Measurements from ENCODE around the gene MYRF.

Gene MYRF

DNA sequence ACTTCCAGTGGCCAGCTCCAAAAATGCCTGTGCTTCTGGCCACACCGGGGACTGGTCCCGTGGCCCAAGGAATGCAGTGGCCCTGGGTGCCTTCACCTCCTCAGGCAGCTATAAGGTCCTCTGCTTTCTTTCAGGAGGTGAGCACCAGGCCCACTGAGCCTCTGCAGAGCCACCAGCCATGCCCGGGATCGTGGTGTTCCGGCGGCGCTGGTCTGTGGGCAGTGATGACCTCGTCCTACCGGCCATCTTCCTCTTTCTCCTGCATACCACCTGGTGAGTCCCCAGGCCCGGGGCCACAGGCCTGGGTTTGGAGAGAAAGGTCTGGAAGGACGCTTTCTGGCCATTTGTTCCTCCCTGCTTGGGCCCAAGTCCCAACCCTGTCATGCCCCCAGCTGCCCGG, 32.5 kb upstream of the MYRF start:
- DNase-seq = no peak

DNA sequence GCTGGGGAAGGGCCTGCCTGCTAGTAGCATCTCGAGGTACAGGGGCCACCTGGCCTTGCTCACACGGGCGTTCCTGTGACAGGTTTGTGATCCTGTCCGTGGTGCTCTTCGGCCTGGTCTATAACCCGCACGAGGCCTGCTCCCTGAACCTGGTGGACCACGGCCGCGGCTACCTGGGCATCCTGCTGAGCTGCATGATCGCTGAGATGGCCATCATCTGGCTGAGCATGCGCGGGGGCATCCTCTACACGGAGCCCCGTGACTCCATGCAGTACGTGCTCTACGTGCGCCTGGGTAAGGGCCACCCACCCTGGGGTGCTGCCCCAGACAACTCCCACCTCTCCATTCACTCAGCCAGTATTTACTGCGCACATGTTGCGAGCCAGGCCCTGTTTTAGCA, 31.8 kb upstream of the MYRF start:
- DNase-seq = no peak

DNA sequence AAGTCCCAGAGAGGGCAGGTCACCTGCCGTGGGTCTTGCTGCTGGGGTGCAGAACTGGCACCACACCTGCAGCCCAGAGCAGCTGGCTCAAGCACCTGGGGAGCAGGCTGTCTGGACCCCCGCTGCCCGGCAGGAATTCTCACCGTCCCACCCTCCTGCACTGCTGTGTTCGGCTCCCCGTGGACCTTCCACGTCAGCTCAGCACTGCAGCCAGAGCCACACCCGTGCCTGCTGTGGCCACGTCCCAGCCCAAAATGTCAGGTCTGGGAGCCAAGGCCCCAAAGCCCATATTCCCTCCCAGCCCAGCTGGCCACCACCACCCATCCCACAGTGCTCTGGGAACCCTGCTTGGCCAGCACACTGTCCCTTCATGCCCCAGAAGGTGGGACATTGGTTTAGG, 28.0 kb upstream of the MYRF start:
- DNase-seq = no peak

DNA sequence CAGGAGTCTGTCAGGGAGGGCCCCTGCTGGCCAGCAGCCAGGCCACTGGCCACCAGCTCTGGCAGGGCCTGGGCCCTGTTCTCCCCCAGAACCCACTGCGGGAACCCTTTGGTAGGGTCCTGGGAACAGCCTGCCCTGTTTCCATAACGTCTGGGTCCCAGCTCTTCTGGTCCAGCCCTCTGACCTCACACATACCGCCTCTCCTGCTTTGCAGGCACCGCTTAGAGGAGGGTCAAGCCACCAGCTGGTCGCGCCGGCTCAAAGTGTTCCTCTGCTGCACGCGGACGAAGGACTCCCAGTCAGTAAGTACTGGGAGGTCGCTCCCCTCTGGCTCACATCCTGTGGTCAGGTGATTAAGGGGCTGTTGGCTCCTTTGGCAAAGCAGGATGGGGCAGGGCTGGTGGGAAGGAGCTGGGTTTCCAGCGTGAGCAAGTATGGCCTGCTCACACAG, 26.6 kb upstream of the MYRF start:
- DNase-seq = no peak

DNA sequence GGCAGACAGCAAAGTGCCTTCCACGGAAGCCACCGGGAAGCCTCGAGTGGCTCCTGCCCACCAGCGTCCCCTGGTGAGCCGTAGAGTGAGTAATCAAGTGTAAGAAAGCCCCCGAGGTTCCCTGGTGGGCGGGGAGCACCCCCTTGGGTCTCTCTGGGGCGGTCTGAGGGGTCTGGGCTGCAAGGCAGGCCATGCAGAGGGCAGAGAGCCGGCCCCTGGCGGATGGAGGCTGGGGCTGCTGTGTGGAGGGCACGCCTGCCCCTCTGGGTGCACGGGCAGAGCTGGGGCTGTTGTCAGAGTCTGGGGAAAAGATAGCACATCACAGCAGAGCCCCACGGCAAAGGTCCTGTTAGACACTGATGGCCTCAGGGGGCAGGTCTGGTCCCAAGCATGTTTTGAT, 25.7 kb upstream of the MYRF start:
- no peak for DNase-seq

DNA sequence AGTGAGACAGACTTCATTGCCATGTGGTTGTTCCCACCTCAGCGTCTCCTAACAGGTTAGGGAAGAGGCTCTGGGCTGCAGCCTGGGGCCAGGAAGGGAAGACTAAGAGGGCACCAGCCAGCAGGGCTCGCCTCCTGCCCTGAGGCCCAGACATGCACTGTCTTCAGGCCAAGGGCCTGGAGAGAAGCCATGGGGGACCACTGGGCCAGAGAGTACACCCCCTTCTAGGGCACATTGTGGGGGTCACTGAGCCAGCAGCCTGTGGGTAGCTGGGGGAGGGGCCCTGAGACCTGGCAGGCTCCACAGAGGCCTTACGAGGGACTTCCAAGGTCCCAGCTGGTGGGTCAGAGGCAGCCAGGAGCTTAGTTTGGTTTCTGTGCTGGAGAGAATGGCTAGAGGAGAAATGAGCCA, 25.0 kb upstream of the MYRF start:
- no peak for DNase-seq

DNA sequence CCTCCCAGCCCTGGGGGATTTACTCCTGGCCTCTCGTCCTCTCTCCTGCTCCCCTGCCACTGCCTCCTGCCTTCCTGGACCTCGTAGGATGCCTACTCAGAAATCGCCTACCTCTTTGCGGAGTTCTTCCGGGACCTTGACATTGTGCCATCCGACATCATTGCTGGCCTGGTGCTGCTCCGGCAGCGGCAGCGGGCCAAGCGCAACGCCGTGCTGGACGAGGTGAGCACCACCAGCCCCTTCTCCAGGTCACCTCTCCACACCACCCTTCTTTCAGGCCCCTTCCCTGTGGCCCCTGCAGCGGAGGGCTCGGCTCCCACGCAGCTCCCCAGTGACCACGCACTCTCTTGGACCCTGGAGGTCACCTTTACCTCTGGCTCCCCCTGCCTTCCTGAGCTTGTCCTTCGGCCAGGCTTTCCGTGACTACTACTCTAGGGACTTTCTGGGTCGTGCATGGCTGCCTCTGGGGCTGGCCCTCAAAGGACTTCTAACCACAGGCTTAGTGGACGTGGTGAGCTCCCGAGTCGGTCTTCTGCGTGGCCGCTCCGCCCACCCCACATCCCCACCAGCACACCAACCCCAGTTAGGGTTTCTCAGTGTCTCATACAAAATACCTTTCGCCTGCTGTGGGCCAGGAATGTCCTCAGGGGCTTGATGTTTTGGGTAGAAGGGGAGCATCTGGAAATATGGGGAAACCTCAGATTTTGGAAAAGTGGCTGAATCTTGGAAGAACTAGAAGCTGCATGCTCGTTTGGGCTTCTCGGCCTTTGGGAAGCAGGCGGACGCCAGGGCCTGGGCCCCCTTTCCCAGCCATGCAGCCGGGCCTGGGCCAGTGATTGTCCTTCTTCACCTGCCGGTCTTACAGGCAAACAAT, 24.1 kb upstream of the MYRF start:
- DNase-seq = no peak

DNA sequence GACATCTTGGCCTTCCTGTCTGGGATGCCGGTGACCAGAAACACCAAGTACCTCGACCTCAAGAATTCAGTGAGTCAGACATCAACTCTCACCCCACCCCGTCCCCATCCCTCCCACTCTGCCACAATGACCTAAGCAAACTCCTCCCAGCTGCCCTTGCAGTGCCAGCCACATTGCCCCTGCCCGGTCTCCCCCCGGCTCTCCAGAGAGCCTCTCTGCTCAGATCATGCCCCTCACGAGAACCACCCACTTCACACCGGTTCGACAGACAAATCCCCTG, 23.6 kb upstream of the MYRF start:
- DNase-seq = no peak

DNA sequence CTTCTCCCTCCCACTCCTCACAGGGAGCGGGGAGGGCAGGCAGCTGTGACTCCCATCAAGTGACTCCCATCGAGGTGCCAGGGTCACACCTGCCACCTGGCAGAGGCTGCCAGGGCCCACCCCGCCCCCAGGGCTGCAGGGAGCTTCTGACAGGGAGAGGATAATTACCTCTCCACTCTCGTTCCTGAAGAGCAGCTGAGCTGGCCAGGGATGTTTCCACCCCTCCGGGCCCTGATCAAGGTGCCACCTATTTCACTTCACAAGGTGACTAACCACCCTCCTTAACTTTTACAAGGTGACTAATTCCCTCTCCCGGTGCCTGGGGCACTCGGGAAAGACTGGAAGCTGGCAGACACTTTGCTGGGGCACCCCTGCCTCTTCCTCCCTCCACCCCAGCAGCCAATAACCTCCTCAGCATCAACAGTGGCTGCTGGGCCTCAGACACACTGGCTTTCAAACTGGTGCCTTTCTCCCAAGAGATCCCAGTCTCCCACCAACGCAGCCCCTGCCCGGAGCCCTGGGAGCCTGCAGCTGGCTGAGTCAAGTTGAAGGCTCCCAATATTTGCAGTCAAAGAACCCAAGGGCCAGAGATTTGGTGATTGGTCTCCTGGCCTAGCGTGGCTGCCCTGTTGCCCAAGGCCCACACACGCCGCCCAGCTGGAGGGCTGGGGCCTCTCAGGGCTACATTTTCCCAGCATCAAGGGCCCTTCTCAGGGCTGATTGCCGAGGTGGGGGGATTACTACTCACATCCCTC, 22.0 kb upstream of the MYRF start:
- peak; percentile 89 for DNase-seq

DNA sequence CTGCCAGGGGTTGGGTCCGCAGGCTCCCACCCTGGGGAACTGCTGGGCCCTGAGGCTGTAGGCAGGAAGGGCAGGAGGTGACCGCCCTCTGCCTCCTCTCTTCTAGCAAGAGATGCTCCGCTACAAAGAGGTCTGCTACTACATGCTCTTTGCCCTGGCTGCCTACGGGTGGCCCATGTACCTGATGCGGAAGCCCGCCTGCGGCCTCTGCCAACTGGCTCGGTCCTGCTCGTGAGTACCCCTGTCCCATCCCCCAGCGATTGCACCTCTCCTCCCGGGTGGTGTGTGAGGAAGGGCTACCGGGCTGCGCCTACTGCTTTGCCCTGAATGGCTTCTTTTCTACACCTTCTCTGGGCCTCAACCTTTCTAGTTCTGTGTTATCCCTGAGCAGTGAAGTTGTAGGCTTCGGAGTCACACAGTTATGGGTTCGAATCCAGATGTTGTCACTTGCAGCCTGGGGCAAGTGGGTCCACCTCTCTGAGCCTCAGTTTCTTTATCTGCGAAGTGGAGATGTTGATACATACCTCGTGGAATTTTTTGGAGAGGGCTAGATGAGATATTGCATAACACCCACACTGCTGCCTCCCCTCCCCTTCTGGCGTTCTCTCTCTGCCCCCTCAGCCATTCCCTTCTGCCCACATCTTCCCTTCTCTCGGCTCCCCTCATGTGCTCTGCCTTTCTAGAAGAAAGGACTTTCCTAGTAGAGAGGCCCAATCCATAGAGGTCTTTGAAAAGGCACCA, 21.1 kb upstream of the MYRF start:
- DNase-seq = no peak

DNA sequence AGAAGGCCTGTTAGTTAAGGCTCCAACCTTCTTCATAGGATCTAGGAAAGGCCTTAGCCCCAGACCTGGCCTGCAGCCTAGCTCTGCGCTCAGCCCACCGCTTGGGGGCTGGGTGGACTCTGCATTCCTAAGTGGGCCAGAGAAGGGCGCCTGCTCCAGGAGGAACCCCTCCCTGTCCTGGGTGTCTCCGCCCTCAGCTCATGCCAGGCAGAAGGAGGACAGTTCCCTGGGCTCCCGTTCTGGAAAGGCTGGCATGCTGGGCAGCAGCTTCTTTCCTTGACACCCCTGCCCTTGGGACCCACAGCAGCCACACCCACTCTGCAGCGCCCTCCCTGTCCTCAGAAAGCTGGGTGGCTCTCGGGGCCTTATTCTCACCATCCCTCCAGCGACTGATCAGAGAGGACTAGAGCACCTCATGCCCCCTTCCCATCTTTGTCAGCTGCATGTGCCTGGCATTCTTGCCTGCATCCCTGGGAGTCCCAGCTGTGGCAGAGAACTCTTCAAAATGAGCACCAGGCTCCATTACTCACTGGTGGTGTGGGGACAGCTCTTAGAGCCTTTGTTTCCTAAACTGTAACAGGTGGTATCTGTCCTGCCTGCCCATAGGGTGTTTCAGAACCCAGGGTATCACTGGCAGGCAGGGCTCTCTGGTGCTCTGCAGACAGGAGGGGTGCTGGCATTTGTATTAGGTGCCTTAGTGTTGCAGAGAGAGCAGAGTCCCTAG, 20.3 kb upstream of the MYRF start:
- DNase-seq = no peak

DNA sequence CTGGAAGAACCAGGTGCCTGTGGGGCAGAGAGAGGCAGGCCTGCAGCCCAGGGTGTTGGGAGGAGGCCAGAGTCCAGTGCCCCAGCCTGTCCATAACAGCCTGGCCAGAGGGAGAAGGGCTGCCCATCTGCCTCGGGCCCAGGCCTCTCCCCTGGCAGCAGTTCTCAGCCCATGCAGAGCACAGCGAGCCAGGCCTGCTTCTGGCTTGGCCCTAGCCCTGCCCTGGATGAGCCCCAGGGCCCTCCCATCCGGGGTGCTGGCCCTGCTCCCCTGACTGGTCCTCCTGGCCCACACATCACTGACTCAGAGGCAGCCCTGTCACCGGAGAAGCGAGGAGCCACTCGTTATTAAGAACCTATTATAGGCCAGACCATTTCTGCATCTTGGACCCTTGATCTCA, 19.7 kb upstream of the MYRF start:
- no peak for DNase-seq

DNA sequence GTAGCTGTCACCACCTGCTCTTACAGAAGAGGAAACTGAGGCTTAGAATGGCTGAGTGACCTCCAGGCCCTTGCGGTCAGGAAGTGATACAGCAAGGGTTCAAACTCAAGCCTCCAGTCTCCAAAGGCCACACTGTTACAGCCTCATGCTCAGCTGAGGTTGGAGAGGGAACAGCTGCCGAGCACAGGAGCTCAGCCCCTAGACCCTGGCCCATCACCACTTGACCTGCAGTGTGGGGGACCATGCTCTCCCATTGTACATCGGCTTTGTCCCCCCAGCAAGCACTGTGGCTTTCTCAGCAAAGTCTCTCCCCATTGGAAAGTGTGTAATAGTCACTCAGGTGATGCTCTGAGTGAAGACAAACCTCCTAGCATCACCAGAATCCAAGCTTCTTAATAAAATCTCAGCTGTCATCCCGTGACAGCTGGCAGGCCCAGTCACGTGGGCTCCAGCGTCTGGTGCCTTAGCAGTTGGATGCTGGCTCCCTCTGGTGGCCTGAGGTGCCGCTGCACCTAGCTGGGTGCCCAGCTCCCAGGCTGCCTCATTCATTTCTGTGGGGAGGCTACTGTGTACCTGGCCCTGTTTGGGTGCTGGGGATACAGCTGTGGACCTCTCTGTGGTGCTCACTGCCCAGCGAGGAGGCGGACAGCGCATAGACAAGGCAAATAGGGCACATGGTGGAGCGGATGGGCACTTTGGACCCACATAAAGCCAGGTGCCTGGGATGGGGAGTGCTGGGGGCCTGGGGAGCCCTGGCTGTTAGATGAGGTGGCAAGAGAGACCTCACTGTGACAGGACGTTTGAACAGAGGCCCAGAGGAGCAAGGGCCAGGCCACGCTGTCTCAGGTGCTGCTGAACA, 19.1 kb upstream of the MYRF start:
- peak; percentile 89 for DNase-seq

DNA sequence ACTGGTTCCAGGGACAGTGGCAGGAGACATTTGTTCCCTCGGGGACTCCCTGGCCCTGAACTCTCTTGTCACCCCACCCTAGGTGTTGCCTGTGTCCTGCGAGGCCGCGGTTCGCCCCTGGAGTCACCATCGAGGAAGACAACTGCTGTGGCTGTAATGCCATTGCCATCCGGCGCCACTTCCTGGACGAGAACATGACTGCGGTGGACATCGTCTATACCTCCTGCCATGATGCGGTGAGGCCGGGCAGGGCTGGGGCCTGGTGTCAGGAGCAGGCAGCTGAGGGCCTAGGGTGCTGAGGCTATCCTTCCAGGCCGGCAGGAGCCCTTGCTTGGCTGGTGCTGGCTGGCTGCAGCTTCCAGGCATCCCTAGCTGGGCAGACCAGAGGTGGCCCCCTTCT, 17.7 kb upstream of the MYRF start:
- DNase-seq = no peak

DNA sequence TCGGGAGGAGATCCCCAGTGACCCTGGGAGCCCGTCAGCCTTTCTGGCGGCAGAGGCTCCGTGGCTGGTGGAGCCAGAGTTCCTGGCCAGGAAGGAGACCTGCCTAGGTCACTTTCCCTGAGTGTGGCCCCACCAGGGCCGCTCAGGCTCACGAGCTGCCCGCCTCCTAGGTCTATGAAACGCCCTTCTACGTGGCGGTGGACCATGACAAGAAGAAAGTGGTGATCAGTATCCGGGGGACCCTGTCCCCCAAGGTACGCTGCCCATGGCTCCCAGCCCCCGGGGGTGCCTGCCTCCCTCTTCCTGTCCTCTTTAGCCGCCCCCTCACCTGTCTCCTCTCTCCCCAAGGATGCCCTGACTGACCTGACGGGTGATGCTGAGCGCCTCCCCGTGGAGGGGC, 17.0 kb upstream of the MYRF start:
- DNase-seq = no peak

DNA sequence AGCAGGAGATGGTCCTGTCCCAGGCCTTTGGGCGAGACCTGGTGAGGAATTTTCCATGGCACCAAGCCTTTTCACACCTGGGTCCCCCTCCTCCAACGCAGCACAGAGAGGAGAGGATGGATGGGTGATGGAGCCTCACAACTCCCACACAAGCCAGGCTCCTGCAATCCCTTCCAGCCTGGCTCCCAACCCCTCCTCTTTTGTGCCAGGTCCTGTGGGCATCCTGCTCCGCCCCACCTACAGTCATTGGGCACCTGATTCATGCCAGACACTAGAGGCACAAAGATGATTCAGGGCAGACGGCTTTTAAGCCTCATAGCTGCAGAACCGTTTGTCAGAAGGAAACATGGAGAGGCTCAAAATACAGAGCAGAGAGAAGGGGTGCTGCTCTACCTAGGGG, 16.1 kb upstream of the MYRF start:
- DNase-seq = no peak

DNA sequence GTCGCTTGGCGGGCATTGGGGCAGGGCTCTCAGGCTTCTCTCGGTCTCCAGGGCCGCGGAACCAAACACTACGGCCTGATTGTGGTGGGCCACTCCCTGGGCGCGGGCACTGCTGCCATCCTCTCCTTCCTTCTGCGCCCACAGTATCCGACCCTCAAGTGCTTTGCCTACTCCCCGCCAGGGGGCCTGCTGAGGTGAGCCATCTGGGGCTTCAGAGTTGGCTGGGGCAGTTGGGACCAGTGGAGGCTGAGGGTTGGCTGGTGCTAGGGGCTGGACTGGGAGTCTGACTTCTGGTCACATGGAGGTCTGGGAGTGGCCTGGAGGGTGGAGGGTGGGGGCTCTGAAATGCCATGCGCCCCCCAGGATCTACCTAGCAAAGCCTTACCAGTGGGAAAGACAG, 15.3 kb upstream of the MYRF start:
- DNase-seq = no peak

DNA sequence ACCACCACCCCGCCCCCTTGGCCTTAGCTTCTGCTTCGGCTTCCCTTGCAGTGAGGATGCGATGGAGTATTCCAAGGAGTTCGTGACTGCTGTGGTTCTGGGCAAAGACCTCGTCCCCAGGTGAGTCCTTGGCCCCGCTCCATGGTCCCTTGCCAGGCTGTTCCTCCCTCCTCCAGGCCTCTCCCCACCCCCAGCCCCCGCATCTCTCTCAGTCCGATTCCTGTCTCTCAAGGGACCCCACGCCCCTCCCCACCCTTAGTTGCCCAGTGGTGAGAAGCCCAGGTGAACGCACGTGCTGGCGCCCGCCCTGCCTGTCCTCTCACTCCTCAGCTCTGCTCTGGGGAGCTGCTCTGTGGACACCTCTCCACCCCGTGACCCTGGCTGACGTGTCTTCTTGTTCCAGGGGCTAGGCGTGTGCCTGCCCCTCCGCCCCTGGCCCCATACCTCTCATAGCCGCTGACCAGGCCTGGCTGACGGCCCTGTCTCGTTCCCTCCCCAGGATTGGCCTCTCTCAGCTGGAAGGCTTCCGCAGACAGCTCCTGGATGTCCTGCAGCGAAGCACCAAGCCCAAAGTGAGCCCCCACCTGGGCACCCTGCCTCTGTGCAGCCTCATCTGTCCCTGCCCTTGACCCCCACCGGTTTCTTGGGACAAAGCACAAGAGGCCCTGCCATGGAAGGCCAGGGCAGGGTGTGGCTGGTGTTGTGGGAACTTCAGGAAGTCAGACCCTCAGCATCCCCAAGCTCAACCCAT, 14.6 kb upstream of the MYRF start:
- DNase-seq = no peak

DNA sequence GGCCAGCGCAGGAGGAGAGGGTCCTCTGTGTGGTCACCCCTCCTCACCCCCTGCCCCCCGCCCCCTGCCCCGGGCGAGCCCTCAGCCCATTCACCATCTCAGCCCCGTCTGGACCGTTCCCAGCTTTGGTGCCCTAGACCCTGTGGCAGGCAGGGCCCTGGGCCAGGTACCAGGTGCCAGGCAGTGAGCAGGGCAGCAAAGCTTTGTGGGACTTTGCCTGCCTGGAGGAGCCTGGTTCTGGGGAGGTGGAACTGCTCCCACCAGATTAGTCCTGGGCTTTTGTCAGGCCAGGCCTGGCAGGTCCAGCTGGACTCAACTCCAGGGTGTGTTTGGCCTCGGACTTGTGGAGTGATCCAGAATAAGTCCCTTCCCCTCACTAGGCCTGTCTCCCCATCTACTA, 13.7 kb upstream of the MYRF start:
- no peak for DNase-seq

DNA sequence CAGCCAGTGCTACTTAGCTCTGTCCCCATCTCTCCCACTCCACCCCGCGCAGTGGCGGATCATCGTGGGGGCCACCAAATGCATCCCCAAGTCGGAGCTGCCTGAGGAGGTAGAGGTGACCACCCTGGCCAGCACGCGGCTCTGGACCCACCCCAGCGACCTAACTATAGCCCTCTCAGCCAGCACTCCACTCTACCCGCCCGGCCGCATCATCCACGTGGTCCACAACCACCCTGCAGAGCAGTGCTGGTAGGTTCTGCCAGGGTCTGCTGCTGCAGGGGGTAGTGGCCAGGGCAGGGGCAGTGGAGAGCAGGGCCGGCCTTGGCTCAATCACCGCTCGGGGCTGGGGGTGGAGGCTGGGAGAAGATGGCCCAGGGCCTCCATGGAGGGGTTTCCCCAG, 13.0 kb upstream of the MYRF start:
- no peak for DNase-seq

DNA sequence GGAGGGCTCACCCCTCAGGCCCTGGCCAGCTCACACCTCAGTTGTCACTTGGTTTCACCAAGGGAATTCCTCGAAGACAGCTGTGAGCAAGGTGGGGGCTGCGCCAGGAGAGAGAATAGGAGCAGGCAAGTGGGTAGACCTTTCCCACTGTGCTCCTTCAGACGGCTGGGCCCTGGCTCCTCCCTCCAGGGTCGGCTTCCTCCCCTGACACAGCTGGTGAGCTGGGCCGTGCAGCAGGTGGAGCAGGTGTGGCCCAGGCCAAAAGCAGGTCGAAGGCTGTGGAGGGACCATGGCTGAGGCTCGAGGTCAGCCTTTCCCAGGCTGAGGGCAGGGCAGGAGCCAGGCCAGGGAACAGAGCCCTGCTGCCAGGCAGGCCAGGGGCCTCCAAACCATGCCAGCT, 12.5 kb upstream of the MYRF start:
- DNase-seq = no peak

DNA sequence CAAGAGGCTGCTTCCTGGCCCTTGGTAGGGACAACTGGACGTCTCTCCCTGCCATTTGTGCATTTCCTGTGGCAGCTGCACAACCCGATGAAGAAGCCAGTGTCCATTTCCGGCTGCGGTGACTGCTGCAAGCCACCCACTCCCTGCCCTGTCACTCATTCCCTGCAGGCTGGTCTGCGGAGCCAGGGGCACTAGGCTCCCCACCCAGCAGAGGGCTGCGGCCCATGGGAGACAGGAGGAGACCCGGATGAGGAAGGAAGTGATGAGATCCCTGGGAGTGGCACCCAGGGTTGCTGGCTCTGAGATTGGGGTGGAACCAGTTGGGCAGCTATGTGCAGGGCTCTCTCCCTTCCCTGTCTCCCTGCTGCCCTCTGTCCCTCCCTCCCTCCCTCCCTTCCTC, 10.0 kb upstream of the MYRF start:
- no peak for DNase-seq
